NB4 (cell line): Measurements from ENCODE around the gene AGER.

Experiments
- CTCF ChIP-seq: IDR thresholded peaks from one replicate; pipeline ENCODE4 v1.5.1; 2012; ENCODE audit warnings: low read depth, low read length
- MAX ChIP-seq: IDR thresholded peaks from 2 replicates; pipeline ENCODE4 v1.6.1; 2011; ENCODE audit warnings: low read depth, low read length

GRCh38 chr6:32216998-32217397, 32.9 kb upstream of the AGER start:
- TF ChIP-seq CTCF (no peak), MAX (no peak)
